DMS153 treated with DMSO at 0.1 percent for 48 hours (cell line): Measurements from ENCODE around the gene EPN1.

Source experiments
- DNase-seq: peaks from one replicate; lab custom pipeline; 2025; ENCODE audit not compliant: unreplicated experiment; lab: John Stamatoyannopoulos, UW

EPN1 gene

DNA sequence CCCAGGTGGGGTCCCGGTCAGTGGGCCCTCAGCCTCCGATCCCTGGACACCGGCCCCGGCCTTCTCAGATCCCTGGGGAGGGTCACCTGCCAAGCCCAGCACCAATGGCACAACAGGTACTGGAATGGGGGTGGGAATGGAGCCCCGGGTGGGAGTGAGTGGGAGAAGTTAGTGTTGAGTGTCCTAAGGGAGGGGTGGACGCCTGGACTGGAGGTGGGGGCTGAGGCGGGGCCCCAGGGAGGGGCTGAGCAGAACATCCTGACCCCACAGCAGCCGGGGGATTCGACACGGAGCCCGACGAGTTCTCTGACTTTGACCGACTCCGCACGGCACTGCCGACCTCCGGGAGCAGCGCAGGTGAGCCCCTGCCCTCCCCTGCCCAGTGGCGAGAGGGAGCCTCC is 17.7 kb downstream of the EPN1 start:
- no peak for DNase-seq

DNA sequence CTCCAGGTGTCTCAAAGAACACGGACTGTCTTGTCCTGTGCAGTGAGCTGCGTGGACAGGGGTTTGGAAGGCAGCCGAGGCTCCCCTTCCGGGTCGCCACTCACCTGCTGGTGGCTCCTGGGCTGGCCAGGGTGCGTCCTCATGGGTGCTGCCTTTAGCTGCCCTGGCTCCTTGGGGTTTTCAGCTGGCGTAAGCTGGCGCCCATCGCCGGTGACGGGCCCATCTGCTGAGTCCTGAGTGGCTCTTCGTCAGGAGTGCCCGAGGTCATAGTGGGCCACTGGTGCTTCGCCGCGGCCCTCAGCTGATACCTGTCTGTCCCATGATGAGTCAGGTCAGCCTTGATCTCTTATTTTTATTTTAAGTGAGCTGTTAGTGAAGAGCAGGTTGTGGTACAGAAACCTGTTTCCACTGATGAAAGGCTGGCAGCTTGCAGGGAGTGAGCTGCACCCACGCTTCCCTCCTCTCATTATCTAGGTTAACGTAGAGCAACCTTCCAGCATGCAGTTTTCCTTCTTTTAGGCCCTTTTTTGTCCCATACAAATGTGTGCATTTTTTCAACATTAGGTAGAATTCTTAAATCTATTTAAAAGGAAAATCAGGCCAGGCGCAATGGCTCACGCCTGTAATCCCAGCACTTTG is 18.4 kb downstream of the EPN1 start:
- no peak for DNase-seq

DNA sequence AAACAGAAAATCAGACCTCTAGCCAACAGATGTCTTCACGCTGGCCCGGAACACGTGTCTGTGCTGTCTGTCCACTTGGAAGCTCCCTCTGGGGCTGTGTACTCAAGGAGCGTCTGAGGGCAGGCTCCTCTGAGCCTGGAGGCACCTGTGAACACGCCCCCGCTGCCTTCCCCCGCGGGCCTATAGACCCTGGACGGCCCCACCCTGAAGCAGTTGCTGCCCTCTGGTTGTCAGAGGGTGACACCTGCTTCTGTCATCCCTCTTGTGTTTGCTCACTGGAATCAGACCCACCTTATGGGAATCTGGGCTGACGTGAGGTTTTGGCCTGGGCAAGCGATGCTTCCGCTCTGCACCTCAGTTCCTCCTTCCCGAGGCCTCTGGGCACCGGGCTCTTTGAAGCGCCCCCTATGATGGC is 19.2 kb downstream of the EPN1 start:
- no peak for DNase-seq

DNA sequence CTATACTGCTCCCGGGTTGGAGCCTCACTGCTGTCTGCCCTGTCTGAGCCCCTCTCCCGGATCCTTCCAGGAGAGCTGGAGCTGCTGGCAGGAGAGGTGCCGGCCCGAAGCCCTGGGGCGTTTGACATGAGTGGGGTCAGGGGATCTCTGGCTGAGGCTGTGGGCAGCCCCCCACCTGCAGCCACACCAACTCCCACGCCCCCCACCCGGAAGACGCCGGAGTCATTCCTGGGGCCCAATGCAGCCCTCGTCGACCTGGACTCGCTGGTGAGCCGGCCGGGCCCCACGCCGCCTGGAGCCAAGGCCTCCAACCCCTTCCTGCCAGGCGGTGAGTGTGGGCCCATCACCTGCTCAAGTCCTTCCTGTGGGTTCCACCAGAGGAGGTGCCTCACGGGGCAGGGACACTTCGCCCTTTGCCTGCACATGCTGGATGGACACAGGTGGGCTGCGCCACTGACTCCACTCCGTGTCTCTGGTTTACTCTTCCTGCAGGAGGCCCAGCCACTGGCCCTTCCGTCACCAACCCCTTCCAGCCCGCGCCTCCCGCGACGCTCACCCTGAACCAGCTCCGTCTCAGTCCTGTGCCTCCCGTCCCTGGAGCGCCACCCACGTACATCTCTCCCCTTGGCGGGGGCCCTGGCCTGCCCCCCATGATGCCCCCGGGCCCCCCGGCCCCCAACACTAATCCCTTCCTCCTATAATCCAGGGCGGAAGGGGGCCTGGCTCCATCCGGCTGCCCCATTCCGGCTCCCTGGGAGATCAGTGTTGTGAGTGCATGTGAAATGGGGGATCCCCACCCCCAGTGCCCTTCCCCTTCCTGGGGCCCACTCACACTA is 19.8 kb downstream of the EPN1 start:
- DNase-seq: no peak

DNA sequence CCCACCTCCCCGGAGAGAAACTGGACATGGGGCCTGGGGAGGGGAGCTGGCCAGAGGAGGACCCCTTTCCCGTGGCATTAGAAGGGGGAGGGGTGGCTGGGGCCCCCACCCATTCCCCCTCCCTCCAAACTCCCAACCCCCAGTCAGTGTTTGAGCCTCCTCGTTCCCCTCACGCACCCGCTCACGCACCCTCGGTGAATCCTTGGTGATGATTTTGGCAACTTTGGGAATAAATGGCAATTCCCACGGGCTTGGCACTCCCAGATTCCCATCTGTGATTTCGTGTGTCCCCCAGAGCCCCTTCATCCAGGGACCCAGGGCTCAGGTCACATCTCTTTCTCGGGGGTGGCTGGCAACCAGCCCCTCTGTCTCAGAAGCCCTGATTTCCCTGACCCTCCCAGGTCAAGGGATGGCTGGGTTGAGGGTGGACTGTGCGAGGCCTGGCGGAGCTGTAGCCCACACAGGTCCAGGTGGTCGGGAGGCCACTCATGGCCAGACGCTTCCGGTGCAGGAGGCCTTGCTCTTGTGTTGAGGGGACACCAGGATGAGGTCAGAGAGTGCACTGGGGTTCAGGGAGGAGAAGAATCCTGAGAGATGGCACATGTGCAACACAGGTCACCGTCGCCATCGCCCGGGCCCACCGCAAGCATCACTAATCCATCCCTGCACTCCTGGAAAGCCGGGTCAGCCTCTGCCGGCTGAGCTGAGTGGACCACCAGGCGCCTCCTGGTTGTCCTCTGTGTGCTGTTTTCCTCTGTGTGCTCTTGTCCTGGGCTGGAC is 20.7 kb downstream of the EPN1 start:
- no peak for DNase-seq

DNA sequence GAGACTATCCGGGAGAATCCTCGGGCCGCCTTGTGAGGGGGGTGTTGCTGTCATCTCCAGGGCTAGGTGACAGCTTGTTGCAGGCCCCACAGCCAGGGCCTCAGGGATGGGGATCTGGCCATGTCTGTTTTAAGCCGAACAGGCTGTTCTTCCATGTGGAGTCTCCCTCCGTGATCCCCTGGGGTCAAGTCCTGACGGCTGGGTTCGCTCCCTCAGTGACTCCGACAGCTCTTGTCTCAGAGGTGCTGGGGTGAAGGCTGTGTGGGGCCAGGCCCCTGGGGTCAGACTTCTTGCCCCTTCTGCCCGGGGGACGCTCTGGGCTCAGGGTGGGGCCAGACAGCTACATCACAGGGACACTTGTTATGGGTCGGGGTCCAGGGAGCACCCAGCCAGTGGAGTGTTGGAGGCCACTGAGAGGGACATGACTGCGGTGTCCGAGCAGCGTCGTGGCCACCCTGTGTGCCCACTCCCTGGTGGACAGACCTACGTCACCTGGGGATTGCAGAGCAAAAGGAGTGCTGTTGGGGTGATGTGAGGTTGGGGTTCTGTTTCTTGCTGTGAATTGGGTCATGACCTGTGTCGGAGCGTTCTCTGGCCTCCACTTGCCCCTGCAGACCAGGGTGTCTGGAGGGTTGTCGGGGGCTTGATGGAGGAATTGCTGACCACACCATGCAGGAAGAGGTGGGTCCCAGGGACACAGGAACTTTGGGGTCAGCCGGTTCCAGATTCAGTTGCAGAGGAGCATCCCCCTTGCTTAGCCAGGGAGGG is 21.5 kb downstream of the EPN1 start:
- no peak for DNase-seq

DNA sequence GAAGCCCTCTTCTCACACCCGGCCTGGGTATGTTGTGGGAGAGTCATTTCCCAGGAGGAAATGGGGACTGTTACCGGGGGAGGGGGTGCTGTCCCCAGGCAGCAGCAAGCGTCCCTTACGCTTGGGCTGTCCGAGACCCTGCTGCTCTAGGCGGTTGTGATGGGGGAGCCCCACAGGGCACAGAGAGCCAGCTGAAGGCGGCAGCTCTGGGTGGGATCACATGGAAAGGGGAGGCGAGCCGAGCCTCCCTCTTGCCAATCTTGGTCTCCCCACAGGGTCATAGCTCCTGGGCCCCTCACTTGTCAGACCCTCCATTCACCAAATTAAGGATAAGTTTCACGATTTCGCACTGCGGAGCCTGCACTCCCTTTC is 22.0 kb downstream of the EPN1 start:
- DNase-seq: no peak

DNA sequence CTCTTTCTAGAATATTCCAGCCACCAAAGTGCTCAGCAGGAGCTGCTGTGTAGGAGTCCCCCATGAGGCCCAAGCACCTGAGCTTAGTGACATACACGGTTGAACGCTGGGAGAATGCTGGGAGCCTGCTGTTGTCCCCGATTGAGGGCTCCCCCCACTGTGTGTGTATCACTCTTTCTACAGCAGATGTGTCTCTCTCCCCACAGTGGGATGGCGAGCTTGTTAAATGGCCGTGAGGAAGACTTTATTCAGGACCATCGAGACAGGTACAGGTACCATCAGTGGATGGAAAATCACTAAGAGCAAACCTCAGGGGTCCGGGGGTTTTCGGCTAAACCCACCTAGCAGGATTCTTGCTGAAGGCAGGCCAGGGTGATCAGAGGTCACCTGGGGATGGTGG is 22.7 kb downstream of the EPN1 start:
- DNase-seq: no peak

DNA sequence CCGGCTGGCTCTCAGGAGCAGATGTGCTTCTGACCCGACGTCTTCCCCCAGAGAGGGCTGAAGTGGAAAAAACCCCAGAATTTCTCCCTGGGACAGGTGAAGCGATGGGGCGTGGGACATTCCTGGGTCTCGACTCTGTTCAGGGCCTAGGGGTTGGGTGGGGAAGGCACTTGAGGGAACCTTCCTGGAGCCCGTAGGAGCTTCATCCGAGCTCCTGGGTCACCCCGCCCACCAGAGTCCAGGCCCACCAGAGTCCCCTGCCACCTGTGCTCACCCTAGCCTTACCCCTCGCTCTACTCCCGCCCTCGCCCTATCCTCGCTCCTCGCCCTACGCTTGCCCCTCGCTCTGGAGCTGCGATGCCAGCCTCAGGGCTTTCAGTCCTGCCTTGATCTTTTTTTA is 23.2 kb downstream of the EPN1 start:
- DNase-seq: no peak

DNA sequence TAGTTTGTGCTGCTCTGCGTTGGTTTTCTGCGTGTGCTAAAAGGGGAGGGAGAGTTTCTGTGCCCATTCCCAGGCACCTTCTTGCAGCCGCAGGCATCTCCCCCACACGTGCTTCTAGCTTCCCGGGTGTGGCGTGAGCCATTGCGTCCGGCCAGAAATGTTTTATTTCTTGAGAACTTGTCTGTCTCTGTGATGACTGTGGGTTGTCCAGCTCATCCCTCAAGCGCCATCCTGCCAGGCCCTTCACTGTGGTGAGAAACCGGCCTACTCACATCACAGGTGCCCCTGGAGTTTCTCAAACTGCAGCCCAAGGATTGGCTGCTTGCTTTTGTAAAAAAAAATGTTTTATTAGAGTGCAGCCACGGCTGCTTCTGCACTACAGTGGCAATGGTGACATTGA is 24.2 kb downstream of the EPN1 start:
- no peak for DNase-seq

DNA sequence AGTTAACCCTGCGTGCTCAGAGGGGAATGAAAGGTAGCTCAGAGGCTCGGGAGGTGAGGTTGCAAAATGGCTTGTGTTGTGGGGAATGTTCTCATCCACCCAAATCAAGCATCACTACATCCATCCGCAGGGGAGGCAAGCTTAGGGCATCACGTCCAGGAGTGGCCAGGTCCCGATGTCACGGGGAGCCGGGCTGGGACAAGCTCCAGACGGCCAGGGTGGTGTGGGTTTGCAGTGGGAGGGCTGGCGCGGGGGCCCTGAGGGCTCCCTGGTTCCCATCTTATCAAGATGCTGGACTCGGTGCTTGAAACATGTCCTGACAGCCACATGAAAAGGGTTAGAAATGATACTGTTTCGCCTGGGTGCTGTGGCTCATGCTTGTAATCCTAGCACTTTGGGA is 25.8 kb downstream of the EPN1 start:
- DNase-seq: no peak

DNA sequence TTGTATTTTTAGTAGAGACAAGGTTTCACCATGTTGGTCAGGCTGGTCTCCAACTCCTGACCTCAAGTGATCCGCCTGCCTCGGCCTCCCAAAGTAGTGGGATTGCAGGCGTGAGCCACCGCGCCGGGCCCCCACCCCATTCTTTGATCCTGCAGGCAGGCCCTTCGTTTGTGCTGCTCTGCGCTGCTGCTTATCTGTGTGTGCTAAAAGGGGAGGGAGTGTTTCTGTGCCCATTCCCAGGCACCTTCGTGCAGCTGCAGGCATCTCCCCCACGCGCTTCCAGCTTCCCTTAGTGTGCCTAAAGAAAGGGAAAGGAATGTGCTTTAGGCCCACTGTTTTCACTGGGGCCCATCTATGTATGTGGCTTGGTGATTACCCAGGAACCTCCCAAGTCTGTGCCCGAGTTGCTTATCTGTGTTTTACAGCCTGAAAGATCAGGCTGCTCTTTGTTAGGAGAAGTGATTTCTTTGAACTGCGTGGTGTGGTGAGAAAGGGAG is 27.2 kb downstream of the EPN1 start:
- no peak for DNase-seq

DNA sequence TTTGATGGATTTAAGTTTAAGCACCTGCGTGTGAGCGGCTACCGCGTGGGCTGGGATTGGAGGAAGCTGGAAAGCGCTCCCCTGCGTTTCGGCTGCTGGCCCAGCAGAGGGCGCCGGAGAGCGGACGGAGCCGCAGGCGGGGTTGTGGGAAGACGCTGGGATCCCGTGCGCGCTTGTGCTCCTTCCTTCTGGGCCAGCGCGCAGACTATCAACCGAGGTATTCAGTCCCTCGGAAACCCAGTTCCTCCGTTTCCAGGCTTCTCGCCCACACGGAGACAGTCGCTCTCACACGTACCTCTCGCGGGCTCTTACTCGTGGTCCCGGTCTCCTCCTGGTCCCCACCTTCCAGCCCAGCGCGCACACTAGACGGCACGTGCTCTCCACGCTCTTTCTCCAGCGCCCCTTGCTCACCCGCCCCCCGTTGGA is 28.8 kb downstream of the EPN1 start:
- no peak for DNase-seq

DNA sequence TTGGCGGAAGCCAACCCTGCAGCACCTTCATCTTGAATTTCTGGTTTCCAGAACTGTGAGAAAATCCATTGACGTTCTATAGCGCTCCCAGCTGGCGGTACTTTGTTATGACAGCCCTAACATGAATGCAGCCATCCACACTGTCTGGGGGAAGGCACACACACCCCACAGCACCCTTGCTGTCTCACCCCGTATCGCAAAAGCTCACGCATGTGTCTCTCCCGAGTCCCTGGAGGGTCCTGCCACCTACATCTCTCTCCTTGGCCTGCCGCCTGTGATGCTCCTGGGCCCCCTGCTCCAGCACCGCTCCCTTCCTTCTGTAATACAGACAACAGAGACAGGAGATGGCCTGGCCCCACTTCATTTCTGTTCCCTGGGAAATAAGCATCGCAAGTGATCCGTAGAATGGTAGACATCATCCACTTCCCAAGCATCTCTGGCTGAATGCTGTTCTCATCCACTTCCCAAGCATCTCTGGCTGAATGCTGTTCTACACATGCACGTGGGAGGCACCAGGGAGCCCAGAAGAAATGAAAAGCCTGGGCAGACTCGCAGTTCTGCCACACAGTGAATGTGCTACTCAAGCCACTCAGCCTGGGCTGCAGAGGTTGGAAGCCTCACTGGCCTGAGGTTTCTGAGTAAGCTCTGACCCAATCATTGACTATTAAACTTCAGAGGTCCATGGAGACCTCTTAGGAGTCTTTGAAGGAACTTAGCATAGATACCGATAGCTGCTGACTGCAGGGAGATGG is 29.6 kb downstream of the EPN1 start:
- no peak for DNase-seq

DNA sequence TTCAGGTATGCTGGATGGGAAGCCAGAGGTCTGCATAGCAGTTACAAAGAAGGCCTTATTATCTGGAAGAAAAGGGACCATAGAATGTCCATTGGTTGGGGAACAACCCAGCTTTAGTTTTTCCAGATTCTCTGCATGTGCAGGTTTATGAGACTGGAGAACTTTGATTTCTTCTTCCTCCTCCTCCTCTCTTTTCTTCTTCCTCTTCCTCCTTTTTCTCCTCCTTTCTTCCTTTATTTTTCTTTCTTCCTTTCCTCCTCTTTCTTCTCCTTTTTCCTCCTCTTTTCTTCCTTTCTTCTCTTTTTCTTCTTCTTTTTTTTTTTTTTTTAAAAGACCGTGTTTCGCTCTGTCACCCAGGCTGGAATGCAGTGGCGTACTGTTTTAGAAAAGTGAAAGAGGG is 30.9 kb downstream of the EPN1 start:
- DNase-seq: no peak

DNA sequence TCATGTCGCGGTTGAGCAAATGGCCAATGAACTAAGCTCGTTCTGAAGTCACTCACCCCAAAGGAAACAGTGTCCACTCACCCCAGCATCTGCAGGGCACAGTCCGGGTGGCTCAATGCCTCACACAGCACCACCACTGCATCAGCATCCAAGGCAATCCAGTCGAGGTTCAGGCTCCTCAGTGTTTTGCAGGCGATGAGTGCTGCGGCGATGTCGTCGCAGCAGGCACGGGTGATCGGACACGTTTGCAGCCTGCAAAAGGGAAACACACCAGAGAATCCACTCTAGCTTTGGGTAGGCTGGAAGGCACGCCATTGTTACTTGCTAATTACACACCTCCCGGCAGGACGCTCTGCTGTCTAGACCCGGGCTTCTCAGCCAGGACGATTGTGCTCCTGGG is 36.7 kb downstream of the EPN1 start:
- no peak for DNase-seq

DNA sequence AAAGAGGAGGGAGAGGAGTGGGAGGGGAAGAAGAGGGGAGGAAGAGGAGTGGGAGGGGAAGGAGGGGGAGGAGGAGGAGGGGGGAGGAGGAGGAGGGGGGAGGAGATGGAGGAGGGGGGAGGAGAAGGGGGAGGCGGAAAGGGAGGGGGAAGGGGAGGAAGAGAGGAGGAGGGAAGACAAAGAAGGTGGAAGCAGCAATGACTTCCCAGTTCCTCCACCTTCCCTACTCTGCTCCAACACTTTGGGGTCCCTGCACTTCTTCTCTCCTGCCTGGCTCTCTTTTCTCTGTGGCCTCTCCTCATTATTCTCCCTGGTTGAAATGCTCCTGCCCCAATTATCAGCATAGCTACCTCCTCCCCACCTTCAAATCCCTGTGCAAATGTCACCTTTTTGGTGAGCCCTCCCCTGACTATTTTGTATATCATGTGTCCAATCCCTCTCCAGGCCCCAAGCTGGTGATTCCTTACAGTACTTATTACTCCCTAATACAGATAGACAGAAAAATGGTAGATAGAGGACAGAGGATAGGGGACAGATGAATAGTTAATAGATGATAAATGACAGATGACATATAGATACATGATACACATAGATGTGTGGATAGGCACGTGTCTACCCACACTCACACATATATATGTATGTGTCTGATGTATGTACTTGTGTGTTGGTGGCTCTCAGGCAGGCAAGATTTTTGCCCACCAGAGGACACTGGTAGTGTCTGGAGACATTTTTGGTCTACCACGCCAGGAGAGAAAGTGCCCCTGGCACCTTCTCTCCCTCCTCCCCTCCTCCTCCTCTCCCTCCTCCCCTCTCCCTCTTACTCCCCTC is 38.0 kb downstream of the EPN1 start:
- no peak for DNase-seq

DNA sequence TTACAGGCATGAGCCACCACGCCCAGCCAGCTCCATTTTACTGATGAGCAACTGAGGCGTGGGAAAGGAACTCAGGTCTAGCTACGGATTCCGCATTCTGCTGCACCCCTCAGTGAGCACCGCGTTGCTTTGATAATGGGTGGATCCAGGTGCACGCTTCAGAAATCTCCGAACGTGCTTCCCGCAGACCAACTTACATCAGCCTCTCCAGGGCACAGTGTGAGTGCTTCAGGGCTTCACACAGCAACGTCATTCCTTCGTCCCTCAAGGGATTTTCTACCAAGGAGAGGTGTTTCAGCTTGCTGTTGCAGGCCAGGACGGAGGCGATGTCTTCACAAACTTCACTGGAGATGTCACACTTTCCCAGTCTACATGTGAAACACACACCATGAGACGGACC is 41.5 kb downstream of the EPN1 start:
- DNase-seq: no peak

DNA sequence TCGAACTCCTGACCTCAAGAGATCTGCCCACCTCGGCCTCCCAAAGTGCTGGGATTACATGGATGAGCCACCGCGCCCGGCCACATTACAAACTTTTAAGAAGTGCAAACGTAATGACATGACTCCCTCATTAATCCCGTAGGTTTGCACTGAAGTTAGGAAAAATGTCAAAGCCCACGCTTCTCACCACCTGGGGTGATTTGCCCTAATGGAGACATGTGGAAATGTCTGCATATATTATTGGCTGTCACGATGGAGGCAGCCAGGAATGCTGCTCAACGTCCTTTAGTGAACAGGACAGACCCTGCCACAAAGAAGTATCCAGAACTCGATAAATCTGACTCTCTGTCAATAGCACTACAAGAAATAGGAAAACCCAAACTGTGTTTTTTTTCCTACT is 42.2 kb downstream of the EPN1 start:
- no peak for DNase-seq
